Type B pancreatic cell (in vitro differentiated cells): Measurements from ENCODE around the gene GZF1. TPM values are rescaled to one million over a fixed set of nuclear protein-coding genes. Genes with fewer than 3 reads are reported as not detected.

Experiments used
- DNase-seq: peaks from one replicate; pipeline ENCODE4 v3.0.0; 2021; ENCODE audit warnings: mixed read lengths; ENCODE audit not compliant: unreplicated experiment; ENCODE audit errors: extremely low spot score
- H3K27ac Mint-ChIP-seq: 2 replicates; pipeline ENCODE4 v1.8.0; 2021; ENCODE audit warnings: mild to moderate bottlenecking, mixed read lengths
- H3K27me3 Mint-ChIP-seq: 2 replicates; pipeline ENCODE4 v1.8.0; 2021; ENCODE audit warnings: mixed read lengths
- H3K36me3 Mint-ChIP-seq: 2 replicates; pipeline ENCODE4 v1.8.0; 2021; ENCODE audit warnings: mixed read lengths
- H3K4me1 Mint-ChIP-seq: one replicate; pipeline ENCODE4 v1.8.0; 2021; ENCODE audit warnings: mixed read lengths; ENCODE audit not compliant: unreplicated experiment
- H3K4me3 Mint-ChIP-seq: 2 replicates; pipeline ENCODE4 v1.8.0; 2021; ENCODE audit warnings: mild to moderate bottlenecking, mixed read lengths
- H3K9me3 Mint-ChIP-seq: 2 replicates; pipeline ENCODE4 v1.8.0; 2021; ENCODE audit warnings: mixed read lengths
- long read RNA-seq: library from polyadenylated mRNA; unstranded; transcript quantifications from one replicate; pipeline ENCODE4 v2.0.0, GENCODE V29; 2020
- total RNA-seq: library from RNA; stranded (reverse); gene quantifications from 2 replicates; pipeline ENCODE4 v1.2.1, GENCODE V29; 2021; ENCODE audit warnings: low replicate concordance
- TF ChIP-seq, protein P1 (sequence below): fragments of 200-600 bp; sonication (generic); conservative IDR thresholded peaks from 2 replicates; pipeline ENCODE4 v1.5.0; 2021; ENCODE audit warnings: antibody characterized with exemption, mild to moderate bottlenecking

Gene GZF1
- total RNA-seq = 13.4 and 14.4 TPM in 2 replicates
- long read RNA-seq, full-length matches to known transcripts = 4 of 13 reads
- long read RNA-seq, partial matches to known transcripts = 5 of 13 reads
- long read RNA-seq, other reads (novel, unspliced or antisense) = 4 of 13 reads

DNA sequence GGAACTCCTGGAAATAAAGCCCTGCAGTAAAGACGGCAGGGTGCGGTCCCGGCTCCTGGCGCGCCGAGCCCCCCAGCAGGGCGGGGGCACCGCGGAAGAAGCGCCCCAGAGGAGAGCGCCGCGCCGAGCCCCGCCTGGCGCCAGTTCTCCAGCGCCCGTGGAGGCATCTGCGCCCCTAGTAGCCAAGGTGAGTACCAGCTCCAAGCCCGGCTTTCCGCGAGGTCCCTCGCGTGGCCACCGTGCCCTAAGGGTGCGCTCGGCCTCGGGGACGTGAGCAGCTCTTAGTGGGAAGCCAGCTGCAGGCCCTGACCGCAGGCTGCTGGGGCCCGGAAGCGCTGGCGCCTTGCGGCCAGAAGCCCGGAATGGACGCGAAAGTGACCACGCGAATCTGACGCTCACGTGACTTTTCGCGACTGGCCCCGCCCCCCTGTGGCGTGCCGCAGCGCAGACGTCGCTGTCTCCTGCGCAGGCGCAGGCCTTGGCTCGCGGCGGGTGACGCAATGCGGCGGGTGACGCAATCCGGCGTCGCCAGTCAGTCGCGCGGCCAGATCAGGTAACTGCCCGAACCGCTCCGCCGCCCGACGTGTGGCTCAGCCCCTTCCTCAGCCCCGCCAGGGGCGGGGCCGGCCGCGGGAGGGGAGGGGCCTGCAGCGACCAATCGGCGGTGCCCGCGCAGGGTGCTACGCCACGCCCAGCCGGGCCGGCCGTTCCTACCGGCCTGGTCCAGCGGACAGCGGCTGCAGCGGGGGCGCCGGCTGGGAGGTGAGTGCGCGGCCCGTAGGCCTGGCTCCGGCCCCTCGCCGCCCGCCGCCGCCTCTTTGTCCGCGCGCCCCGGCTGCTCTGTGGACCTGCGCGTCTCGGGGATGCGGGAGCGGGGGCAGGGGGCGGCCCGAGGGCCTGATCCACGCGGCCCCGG, at the start of gene GZF1:
GZF1 (plus strand) TSS at position 707 of the 916 bp plus-strand sequence. CDS start 2,202 bp downstream, outside the sequence.
- TF ChIP-seq, protein P1, sequence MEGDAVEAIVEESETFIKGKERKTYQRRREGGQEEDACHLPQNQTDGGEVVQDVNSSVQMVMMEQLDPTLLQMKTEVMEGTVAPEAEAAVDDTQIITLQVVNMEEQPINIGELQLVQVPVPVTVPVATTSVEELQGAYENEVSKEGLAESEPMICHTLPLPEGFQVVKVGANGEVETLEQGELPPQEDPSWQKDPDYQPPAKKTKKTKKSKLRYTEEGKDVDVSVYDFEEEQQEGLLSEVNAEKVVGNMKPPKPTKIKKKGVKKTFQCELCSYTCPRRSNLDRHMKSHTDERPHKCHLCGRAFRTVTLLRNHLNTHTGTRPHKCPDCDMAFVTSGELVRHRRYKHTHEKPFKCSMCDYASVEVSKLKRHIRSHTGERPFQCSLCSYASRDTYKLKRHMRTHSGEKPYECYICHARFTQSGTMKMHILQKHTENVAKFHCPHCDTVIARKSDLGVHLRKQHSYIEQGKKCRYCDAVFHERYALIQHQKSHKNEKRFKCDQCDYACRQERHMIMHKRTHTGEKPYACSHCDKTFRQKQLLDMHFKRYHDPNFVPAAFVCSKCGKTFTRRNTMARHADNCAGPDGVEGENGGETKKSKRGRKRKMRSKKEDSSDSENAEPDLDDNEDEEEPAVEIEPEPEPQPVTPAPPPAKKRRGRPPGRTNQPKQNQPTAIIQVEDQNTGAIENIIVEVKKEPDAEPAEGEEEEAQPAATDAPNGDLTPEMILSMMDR = no peak
- peaks cover 30% of the 10 kb centered on the region for H3K4me1 Mint-ChIP-seq
- no peaks in the 10 kb centered on the region for H3K9me3 Mint-ChIP-seq
- peak within 1 kb of the TSS; percentile 96 for H3K27ac Mint-ChIP-seq
- peaks cover 16% of the 10 kb centered on the region for H3K36me3 Mint-ChIP-seq
- no peaks in the 10 kb centered on the region for H3K27me3 Mint-ChIP-seq
- peak; percentile 100 for DNase-seq
- H3K4me3 Mint-ChIP-seq = peak within 1 kb of the TSS; percentile 95

DNA sequence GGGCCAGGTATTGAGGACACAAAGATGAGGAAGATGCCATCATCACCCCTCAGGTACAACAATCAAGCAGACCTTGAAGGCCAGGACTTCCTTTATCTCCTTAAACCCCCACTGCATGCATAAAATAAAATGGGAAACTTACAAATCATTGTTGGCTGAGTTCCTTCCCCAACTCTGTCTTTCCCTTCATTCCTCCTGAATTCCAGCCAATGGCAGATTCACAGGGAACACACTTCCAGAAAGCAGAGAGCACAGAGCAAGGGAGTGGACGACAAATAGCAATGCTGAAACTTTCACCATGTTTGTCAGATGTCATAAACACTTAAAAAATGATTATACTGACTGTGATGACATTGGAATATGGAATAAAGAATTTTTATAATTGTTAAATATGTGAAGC, 48.7 kb upstream of the GZF1 start:
- Mint-ChIP-seq H3K9me3 (peaks cover 4% of the 10 kb centered on the region), H3K36me3 (no peaks in the 10 kb centered on the region), H3K4me3 (no peak overlapping the region), H3K27me3 (peaks cover 15% of the 10 kb centered on the region), H3K4me1 (peaks cover 12% of the 10 kb centered on the region), H3K27ac (no peak overlapping the region)
- TF ChIP-seq, protein P1 = no peak
- no peak for DNase-seq

DNA sequence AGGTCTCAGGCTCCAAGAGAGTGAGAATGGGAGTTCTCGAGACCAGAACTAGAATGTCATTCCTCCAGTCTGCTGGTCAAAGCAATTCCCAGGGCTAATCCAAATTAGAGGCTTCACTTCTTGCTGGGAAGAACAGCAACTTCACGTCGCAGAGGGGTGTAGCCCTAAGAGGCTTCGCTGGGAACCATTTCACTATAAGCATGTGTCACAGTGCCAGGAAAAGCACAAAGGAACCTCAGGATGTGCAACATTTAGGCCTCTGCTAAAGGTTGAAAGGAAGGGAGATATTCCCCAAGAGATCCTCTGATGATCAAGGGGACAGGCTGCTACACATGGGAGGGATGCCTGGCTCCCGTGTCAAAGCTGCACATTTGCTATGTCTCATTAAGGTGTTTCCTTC, 47.3 kb upstream of the GZF1 start:
- Mint-ChIP-seq H3K4me1 (peaks cover 15% of the 10 kb centered on the region), H3K4me3 (no peak overlapping the region), H3K9me3 (no peaks in the 10 kb centered on the region), H3K27me3 (peaks cover 15% of the 10 kb centered on the region), H3K27ac (no peak overlapping the region), H3K36me3 (no peaks in the 10 kb centered on the region)
- DNase-seq = no peak
- TF ChIP-seq, protein P1 = no peak

DNA sequence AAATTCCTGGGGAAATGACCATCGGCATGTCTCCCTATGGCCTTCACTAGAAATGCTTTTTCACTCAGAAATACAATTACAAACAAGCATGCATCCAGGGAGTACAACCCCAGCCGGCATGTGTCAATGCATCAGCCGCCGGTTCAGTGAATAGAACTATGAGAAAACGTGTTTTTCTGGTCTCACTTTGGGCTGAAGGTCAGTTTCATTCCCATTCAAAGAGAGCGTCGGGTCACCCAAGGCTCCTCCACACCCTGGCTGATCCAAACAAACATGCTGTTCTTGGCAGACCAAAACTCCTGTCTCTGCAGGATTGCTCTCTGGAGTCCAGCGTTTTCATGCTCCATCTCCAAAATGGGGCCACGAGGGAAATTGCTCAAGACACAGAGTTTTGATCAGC, 46.9 kb upstream of the GZF1 start:
- no peak overlapping the region for H3K4me3 Mint-ChIP-seq
- TF ChIP-seq, protein P1 = no peak
- no peaks in the 10 kb centered on the region for H3K9me3 Mint-ChIP-seq
- H3K27me3 Mint-ChIP-seq = peaks cover 15% of the 10 kb centered on the region
- H3K27ac Mint-ChIP-seq = peak overlapping the region; percentile 25
- no peak for DNase-seq
- H3K36me3 Mint-ChIP-seq = no peaks in the 10 kb centered on the region
- peaks cover 12% of the 10 kb centered on the region for H3K4me1 Mint-ChIP-seq

DNA sequence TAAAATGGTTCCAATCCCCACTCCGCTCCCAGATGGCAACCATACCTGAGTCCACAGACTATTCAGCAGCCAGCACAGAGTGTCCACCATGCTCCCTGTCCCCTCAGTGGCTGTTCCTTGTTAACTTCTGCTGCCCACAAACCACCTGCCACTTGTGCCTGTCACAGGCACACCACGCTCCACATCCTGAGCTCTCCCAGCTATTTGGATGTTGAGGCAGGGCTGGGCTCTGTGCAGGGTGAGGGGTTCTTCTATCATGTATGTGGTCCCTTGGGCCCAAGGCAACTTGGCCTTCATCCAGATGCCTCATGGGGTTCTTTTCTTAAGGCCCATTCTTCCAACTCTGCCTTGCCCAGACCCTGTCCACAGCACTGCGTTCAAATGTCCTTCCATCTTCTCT, 45.4 kb upstream of the GZF1 start:
- H3K27me3 Mint-ChIP-seq = peaks cover 5% of the 10 kb centered on the region
- H3K27ac Mint-ChIP-seq = no peak overlapping the region
- no peak overlapping the region for H3K4me3 Mint-ChIP-seq
- TF ChIP-seq, protein P1 = no peak
- H3K36me3 Mint-ChIP-seq = no peaks in the 10 kb centered on the region
- DNase-seq = no peak
- H3K4me1 Mint-ChIP-seq = peaks cover 11% of the 10 kb centered on the region
- no peaks in the 10 kb centered on the region for H3K9me3 Mint-ChIP-seq
